Vagina (tissue), 2 donors: ENCODE results near the gene KCNA4. TPM values are rescaled to one million over a fixed set of nuclear protein-coding genes. Genes with fewer than 3 reads are reported as not detected.

Experiments
- DNase-seq, 2 donors: peaks; one replicate each; pipeline ENCODE4 v3.0.0-alpha.2; 2017; ENCODE audit errors: extremely low spot score in 2 of 2
- H3K27ac ChIP-seq: fragments of 200-600 bp; sonication (generic); one replicate; pipeline ENCODE4 v1.5.1; 2019
- H3K27me3 ChIP-seq: fragments of 200-600 bp; sonication (generic); one replicate; pipeline ENCODE4 v1.5.1; 2019
- H3K36me3 ChIP-seq, 2 donors: fragments of 200-600 bp; sonication (generic); one replicate each; pipeline ENCODE4 v1.5.1; 2017 to 2019
- H3K4me1 ChIP-seq: fragments of 200-600 bp; sonication (generic); one replicate; pipeline ENCODE4 v1.5.1; 2019
- H3K4me3 ChIP-seq, 2 donors: fragments of 200-600 bp; sonication (generic); 1 replicate in 1 of 2; 2 replicates in 1 of 2; pipeline ENCODE4 v1.5.1; 2016 to 2019
- H3K9me3 ChIP-seq: fragments of 200-600 bp; sonication (generic); one replicate; pipeline ENCODE4 v1.5.1; 2019
- POLR2A ChIP-seq, 2 donors: fragments of 450-650 bp; IDR thresholded peaks; one replicate each; pipeline ENCODE4 v1.6.1; 2017; ENCODE audit warnings: antibody characterized with exemption in 2 of 2, mild to moderate bottlenecking in 2 of 2, moderate library complexity in 2 of 2
- POLR2AphosphoS5 ChIP-seq, 2 donors: sonication (generic); formaldehyde crosslinking; IDR thresholded peaks; one replicate each; pipeline ENCODE4 v1.9.0; 2017; ENCODE audit warnings: antibody characterized with exemption in 2 of 2, mild to moderate bottlenecking in 2 of 2, low read depth in 1 of 2; ENCODE audit not compliant: insufficient read depth in 1 of 2
- intact Hi-C: fragments of 100-400 bp; cut with DNase I; formaldehyde crosslinking; loops from one replicate; pipeline ENCODE4 v1.15.1; 2023
- total RNA-seq: library from RNA; depleted of rRNA; stranded (reverse); fragments of >200 nt; gene quantifications from one replicate; pipeline ENCODE4 v1.2.3, GENCODE V29; 2016
- TF ChIP-seq, protein P1 (sequence below), 3 experiments: fragments of 450-650 bp in 2 of 3; fragments of 200-600 bp in 1 of 3; sonication (generic) in 1 of 3; IDR thresholded peaks; one replicate each; pipeline ENCODE4 v1.5.1; 2017 to 2019; ENCODE audit warnings: antibody characterized with exemption in 3 of 3, mild to moderate bottlenecking in 2 of 3, moderate library complexity in 2 of 3

The KCNA4 gene
- not detected for total RNA-seq

DNA sequence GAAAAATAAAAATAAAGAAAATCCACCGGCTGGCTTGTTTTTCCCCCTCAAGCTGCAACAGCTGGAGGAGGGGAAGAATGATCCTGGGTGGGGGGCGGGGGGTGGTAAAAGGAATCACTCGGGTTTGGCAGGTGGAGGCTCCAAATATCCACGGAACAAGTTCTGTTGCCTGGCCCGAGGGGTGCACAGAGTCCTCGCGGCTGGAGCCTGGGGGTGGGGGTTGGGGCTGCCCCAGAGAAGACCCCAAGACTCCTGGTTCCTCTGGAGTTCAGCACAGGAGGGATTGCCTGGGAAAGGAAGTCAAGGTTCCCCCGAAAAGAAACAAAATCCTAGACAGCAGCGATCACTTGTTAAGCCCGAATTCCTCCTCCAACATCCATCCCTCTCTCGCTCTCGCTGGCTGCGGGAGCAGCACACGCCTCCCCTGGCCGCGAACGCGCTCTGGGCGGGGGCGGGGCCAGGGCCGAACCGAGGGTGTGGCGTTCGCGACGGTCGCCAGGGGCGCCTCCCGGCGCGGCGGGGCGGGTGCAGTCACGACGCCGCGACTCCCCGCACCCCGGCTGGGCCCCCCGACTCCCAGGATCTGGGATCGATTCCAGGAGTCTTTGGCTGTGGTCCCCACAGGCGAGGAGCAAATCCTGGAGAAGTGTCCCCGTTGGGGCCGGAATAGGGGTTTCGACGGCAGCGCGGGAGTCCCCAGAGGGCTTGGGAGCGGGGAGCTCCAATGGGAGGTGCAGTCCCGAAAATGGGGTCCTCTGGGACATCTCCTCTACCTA lies at the start of gene KCNA4:
Gene KCNA4, minus strand, starts transcription at position 443 of the 776 bp plus-strand sequence. CDS start 4,352 bp downstream, outside the sequence.
- no peaks in the 10 kb centered on the region for H3K36me3 ChIP-seq
- H3K27ac ChIP-seq = no peak within 1 kb of the TSS
- H3K9me3 ChIP-seq = no peaks in the 10 kb centered on the region
- TF ChIP-seq POLR2AphosphoS5 (IDR thresholded peaks at IDR 0.05; ENCODE audit: insufficient read depth in 1 of 2, low read depth in 1 of 2) (no peak), POLR2A (IDR thresholded peaks at IDR 0.05) (no peak)
- TF ChIP-seq, protein P1, sequence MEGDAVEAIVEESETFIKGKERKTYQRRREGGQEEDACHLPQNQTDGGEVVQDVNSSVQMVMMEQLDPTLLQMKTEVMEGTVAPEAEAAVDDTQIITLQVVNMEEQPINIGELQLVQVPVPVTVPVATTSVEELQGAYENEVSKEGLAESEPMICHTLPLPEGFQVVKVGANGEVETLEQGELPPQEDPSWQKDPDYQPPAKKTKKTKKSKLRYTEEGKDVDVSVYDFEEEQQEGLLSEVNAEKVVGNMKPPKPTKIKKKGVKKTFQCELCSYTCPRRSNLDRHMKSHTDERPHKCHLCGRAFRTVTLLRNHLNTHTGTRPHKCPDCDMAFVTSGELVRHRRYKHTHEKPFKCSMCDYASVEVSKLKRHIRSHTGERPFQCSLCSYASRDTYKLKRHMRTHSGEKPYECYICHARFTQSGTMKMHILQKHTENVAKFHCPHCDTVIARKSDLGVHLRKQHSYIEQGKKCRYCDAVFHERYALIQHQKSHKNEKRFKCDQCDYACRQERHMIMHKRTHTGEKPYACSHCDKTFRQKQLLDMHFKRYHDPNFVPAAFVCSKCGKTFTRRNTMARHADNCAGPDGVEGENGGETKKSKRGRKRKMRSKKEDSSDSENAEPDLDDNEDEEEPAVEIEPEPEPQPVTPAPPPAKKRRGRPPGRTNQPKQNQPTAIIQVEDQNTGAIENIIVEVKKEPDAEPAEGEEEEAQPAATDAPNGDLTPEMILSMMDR (IDR thresholded peaks at IDR 0.05) = no peak
- H3K27me3 ChIP-seq = no peaks in the 10 kb centered on the region
- intact Hi-C loops = no loop called here
- no peak for DNase-seq
- H3K4me3 ChIP-seq = peak within 1 kb of the TSS; percentile 22 to 33
- peaks cover 20% of the 10 kb centered on the region for H3K4me1 ChIP-seq

- no peaks in the 10 kb centered on the region for H3K27me3 ChIP-seq
- no peaks in the 10 kb centered on the region for H3K9me3 ChIP-seq
- H3K36me3 ChIP-seq = no peaks in the 10 kb centered on the region
- H3K4me1 ChIP-seq = no peaks in the 10 kb centered on the region
- no peak for DNase-seq
- intact Hi-C loops = no loop called here
- H3K4me3 ChIP-seq = no peak overlapping the region
- H3K27ac ChIP-seq = no peak overlapping the region
- TF ChIP-seq, protein P1 (IDR thresholded peaks at IDR 0.05) = no peak
- TF ChIP-seq POLR2A (IDR thresholded peaks at IDR 0.05) (no peak), POLR2AphosphoS5 (IDR thresholded peaks at IDR 0.05; ENCODE audit: insufficient read depth in 1 of 2, low read depth in 1 of 2) (no peak)
Measured at GRCh38 chr11:30062103-30062502, 45.3 kb upstream of the KCNA4 start.

DNA sequence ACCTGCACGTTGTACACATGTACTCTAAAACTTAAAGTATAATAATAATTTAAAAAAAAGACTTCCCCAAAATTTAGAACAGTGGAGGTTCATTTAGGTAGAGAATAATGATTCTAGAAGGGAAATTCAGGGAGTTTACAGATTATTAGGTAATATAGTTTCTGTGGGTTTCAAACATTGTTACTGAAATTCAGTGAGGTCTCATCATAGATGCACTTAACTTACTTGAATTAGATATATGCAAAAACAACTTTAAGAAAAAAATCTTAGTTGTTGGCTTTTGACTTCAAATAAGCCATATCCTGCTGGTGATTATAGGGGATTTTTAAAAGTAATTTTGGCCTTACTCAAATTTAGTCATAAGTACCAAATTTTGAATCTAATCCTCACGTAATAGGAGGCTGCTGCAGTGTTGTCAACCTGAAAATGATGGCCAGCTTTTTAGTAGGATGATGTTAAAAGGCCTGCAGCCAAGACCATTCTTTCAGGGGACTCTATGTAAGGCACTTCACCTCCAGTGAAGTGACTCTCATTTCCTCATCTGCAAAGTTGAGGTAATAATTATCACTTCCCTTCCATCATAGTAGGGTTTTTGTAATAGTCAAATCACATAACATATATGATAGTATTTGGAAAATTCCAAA lies 42.5 kb upstream of the KCNA4 start:
- intact Hi-C loops = no loop called here
- Histone ChIP-seq H3K27me3 (no peaks in the 10 kb centered on the region), H3K4me3 (no peak overlapping the region), H3K27ac (no peak overlapping the region), H3K36me3 (no peaks in the 10 kb centered on the region), H3K4me1 (no peaks in the 10 kb centered on the region), H3K9me3 (no peaks in the 10 kb centered on the region)
- DNase-seq = no peak
- TF ChIP-seq POLR2AphosphoS5 (IDR thresholded peaks at IDR 0.05; ENCODE audit: insufficient read depth in 1 of 2, low read depth in 1 of 2) = no peak
- TF ChIP-seq, protein P1 (IDR thresholded peaks at IDR 0.05) = no peak
- TF ChIP-seq POLR2A (IDR thresholded peaks at IDR 0.05) = no peak

DNA sequence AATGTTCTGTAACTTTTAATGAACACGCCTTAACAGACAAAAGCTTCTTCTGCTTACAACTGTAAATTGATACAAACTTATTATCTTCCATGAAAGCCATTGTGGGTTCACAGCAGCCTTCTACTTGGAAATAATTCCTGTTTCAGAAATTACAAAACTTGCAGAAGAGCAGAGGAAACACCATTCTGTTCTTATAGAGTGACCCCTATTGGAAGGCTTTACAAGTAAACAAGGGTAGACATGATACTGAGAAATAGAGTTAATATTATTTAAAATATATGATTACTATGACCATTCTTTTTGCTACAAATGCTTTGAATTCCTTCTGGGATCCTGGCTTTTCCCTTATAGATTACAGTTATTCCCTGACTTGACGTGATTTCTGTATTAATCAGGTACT lies 32.4 kb upstream of the KCNA4 start:
- H3K9me3 ChIP-seq = no peaks in the 10 kb centered on the region
- H3K36me3 ChIP-seq = no peaks in the 10 kb centered on the region
- TF ChIP-seq POLR2AphosphoS5 (IDR thresholded peaks at IDR 0.05; ENCODE audit: insufficient read depth in 1 of 2, low read depth in 1 of 2) (no peak), POLR2A (IDR thresholded peaks at IDR 0.05) (no peak)
- TF ChIP-seq, protein P1 (IDR thresholded peaks at IDR 0.05) = no peak
- no peaks in the 10 kb centered on the region for H3K4me1 ChIP-seq
- H3K4me3 ChIP-seq = no peak overlapping the region
- intact Hi-C loops = no loop called here
- H3K27me3 ChIP-seq = no peaks in the 10 kb centered on the region
- no peak overlapping the region for H3K27ac ChIP-seq
- DNase-seq = no peak

GRCh38 chr11:30046578-30046945 lies 29.7 kb upstream of the KCNA4 start:
- H3K9me3 ChIP-seq = no peaks in the 10 kb centered on the region
- no peaks in the 10 kb centered on the region for H3K27me3 ChIP-seq
- no peaks in the 10 kb centered on the region for H3K4me1 ChIP-seq
- no peak overlapping the region for H3K4me3 ChIP-seq
- H3K36me3 ChIP-seq = no peaks in the 10 kb centered on the region
- no peak for TF ChIP-seq POLR2A (IDR thresholded peaks at IDR 0.05)
- no peak for TF ChIP-seq POLR2AphosphoS5 (IDR thresholded peaks at IDR 0.05; ENCODE audit: insufficient read depth in 1 of 2, low read depth in 1 of 2)
- TF ChIP-seq, protein P1 (IDR thresholded peaks at IDR 0.05) = no peak
- no peak overlapping the region for H3K27ac ChIP-seq
- intact Hi-C loops = no loop called here
- DNase-seq = no peak
